Smooth muscle cell (in vitro differentiated cells): ENCODE results near the gene CHST6. TPM values are rescaled to one million over a fixed set of nuclear protein-coding genes. Genes with fewer than 3 reads are reported as not detected.
"Not testable (repeated sequence)": the region's sequence is repeated elsewhere in the genome, so short reads cannot be mapped to it uniquely, and the experiment has no call there.

ENCODE experiments used
- DNase-seq: peaks from one replicate; lab custom pipeline; 2025; ENCODE audit not compliant: unreplicated experiment; lab: John Stamatoyannopoulos, UW
- H2AFZ ChIP-seq: fragments of 200-600 bp; sonication (generic); 2 replicates; pipeline ENCODE4 v1.6.0; 2016; ENCODE audit warnings: antibody characterized with exemption, low read depth, mild to moderate bottlenecking
- H3F3A ChIP-seq: fragments of 200-600 bp; sonication (generic); 2 replicates; pipeline ENCODE4 v1.6.0; 2017; ENCODE audit warnings: antibody characterized with exemption, low read depth
- H3K27ac ChIP-seq: fragments of 200-600 bp; sonication (generic); 2 replicates; pipeline ENCODE4 v1.5.1; 2016; ENCODE audit warnings: low read depth, mild to moderate bottlenecking
- H3K27me3 ChIP-seq: fragments of 200-600 bp; sonication (generic); 2 replicates; pipeline ENCODE4 v1.6.1; 2016; ENCODE audit warnings: low read depth, mild to moderate bottlenecking
- H3K36me3 ChIP-seq: fragments of 200-600 bp; sonication (generic); 2 replicates; pipeline ENCODE4 v1.5.1; 2016; ENCODE audit warnings: low read depth
- H3K4me1 ChIP-seq: fragments of 200-600 bp; sonication (generic); 2 replicates; pipeline ENCODE4 v1.5.1; 2016; ENCODE audit warnings: low read depth
- H3K4me2 ChIP-seq: fragments of 200-600 bp; sonication (generic); 2 replicates; pipeline ENCODE4 v1.6.0; 2016; ENCODE audit warnings: mild to moderate bottlenecking
- H3K4me3 ChIP-seq: fragments of 200-600 bp; sonication (generic); 2 replicates; pipeline ENCODE4 v1.5.1; 2016; ENCODE audit warnings: mild to moderate bottlenecking
- H3K79me2 ChIP-seq: fragments of 200-600 bp; sonication (generic); 2 replicates; pipeline ENCODE4 v1.6.0; 2016; ENCODE audit warnings: low read depth, mild to moderate bottlenecking
- H3K9ac ChIP-seq: fragments of 200-600 bp; sonication (generic); 2 replicates; pipeline ENCODE4 v1.6.0; 2016; ENCODE audit warnings: low read depth
- H3K9me3 ChIP-seq: fragments of 200-600 bp; sonication (generic); replicated peaks from 2 replicates; pipeline ENCODE4 v1.5.1; 2016; ENCODE audit warnings: low read depth
- H4K20me1 ChIP-seq: fragments of 200-600 bp; sonication (generic); 2 replicates; pipeline ENCODE4 v1.6.0; 2016; ENCODE audit warnings: low read depth
- WGBS: methylation state at CpG from one replicate; pipeline ENCODE4 v1.1.7; 2016; ENCODE audit warnings: low lambda C conversion rate; 5-methylcytosine and 5-hydroxymethylcytosine counted together
- polyA plus RNA-seq: library from polyadenylated mRNA; unstranded; fragments of >200 nt; fragmentation: Nextera tagmentation; extraction: Ambion mirVana; gene quantifications from 2 replicates; pipeline ENCODE4 v1.2.1, GENCODE V29; 2016
- total RNA-seq: library from RNA; depleted of rRNA; stranded (reverse); fragments of >200 nt; gene quantifications from 2 replicates; pipeline ENCODE4 v1.2.3, GENCODE V29; 2014
- TF ChIP-seq, protein P1 (sequence below): fragments of 200-600 bp; sonication (generic); IDR thresholded peaks from 2 replicates; pipeline ENCODE4 v1.5.1; 2017; ENCODE audit warnings: borderline replicate concordance, mild to moderate bottlenecking, antibody characterized with exemption; ENCODE audit not compliant: insufficient read depth, poor library complexity, severe bottlenecking

CHST6 gene
- total and polyA plus RNA-seq, 2 experiments from 2014 or later: 2.0 to 2.6 TPM

DNA sequence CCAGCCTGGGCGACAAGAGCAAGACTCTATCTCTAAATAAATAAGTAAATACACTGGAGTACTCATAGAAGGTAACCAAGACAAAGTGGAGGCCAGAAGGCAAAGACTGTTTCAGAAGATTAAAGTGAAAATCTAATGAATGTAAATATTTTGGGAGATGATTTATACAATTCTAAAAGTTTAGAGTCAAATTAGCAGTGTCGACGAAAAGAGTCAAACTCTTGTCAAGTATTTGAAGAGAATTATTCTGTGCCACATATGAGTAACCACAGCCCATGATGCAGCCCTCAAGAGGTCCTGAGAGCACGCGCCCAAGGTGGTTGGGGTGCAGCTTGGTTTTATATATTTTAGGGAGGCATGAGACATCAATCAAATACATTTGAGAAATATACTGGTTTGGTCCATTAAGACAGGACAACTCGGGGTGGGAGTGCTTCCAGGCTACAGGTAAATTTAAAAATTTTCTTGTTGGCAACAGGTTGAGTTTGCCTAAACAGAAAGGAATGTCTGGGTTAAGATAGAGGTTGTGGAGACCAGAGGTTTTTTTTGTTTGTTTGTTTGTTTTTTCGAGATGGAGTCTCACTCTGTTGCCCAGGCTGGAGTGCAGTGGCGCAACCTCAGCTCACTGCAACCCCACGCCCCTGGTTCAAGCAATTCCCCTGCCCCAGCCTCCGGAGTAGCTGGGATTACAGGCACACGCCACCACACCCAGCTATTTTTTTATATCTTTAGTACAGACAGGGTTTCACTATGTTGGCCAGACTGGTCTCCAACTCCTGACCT is 65.4 kb downstream of the CHST6 start:
- no peaks in the 10 kb centered on the region for H3K9me3 ChIP-seq

DNA sequence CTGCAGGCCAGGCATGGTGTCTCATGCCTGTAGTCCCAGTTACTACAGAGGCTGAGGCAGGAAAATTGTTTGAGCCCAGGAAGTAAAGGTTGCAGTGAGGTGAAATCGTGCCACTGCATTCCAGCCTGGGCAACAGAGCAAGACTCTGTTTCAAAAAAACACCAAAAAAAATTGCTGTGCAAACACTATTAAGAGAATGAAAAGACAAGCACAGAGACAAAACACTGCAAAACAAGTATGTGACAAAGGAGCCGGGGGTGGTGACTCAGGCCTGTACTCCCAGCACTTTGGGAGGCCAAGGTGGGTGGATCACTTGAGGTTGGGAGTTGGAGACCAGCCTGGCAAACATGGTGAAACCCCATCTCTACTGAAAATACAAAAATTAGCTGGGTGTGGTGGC is 68.7 kb downstream of the CHST6 start:
- H3F3A ChIP-seq, H3K4me2 ChIP-seq, H2AFZ ChIP-seq, H3K36me3 ChIP-seq, H3K27me3 ChIP-seq, H3K9me3 ChIP-seq, H3K4me1 ChIP-seq, H3K9ac ChIP-seq, H3K27ac ChIP-seq, H3K4me3 ChIP-seq, DNase-seq: not testable (repeated sequence)
- H4K20me1 ChIP-seq: peaks cover 71% of the 10 kb centered on the region
- H3K79me2 ChIP-seq: peaks cover 100% of the 10 kb centered on the region
- 95% methylated on average over 2 of the region's 2 CpGs for WGBS

More for the DNA sequence above, 65.4 kb downstream of the CHST6 start:
- DNase-seq: no peak
- Histone ChIP-seq H3K9ac (no peak overlapping the region), H3K79me2 (peaks cover 84% of the 10 kb centered on the region), H2AFZ (no peak overlapping the region), H3K27me3 (no peaks in the 10 kb centered on the region), H3K4me1 (peaks cover 6% of the 10 kb centered on the region), H3K36me3 (no peaks in the 10 kb centered on the region), H4K20me1 (peaks cover 72% of the 10 kb centered on the region), H3K4me3 (no peak overlapping the region), H3K27ac (no peak overlapping the region), H3F3A (no peaks in the 10 kb centered on the region), H3K4me2 (no peak overlapping the region)
- 98% methylated on average over 11 of the region's 11 CpGs for WGBS
- TF ChIP-seq, protein P1, sequence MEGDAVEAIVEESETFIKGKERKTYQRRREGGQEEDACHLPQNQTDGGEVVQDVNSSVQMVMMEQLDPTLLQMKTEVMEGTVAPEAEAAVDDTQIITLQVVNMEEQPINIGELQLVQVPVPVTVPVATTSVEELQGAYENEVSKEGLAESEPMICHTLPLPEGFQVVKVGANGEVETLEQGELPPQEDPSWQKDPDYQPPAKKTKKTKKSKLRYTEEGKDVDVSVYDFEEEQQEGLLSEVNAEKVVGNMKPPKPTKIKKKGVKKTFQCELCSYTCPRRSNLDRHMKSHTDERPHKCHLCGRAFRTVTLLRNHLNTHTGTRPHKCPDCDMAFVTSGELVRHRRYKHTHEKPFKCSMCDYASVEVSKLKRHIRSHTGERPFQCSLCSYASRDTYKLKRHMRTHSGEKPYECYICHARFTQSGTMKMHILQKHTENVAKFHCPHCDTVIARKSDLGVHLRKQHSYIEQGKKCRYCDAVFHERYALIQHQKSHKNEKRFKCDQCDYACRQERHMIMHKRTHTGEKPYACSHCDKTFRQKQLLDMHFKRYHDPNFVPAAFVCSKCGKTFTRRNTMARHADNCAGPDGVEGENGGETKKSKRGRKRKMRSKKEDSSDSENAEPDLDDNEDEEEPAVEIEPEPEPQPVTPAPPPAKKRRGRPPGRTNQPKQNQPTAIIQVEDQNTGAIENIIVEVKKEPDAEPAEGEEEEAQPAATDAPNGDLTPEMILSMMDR: no peak

DNA sequence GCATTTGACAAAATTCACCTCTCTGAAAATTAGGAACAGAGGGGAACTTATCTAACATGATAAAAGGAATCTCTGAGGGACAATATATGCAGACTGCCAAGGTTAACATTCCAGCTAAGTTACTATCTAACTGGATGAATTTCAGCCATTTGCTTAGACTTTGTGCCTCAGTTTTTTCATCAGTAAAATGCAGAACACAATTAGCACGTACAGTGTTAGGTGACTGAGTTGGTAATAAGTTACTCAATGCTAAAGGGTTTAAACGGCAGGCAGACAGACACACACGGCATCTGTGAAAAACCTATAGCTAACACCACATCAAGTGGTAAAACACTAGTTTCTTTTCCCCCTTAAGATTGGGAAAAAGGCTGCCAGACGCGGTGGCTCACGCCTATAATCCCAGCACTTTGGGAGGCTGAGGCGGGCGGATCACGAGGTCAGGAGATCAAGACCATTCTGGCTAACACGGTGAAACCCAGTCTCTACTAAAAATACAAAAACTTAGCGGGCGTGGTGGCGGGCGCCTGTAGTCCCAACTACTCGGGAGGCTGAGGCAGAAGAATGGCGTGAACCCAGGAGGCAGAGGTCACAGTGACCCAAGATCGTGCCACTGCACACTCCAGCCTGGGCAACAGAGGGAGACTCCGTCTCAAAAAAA is 71.0 kb downstream of the CHST6 start:
- not testable (repeated sequence) for H3F3A ChIP-seq, H3K9ac ChIP-seq, H3K4me2 ChIP-seq, H3K4me1 ChIP-seq, H2AFZ ChIP-seq, H3K36me3 ChIP-seq, H3K27me3 ChIP-seq, DNase-seq, H3K27ac ChIP-seq, H3K9me3 ChIP-seq
- Histone ChIP-seq H3K79me2 (peaks cover 99% of the 10 kb centered on the region), H3K4me3 (peak overlapping the region; percentile 21), H4K20me1 (peaks cover 60% of the 10 kb centered on the region)
- WGBS: 90% methylated on average over 18 of the region's 18 CpGs

DNA sequence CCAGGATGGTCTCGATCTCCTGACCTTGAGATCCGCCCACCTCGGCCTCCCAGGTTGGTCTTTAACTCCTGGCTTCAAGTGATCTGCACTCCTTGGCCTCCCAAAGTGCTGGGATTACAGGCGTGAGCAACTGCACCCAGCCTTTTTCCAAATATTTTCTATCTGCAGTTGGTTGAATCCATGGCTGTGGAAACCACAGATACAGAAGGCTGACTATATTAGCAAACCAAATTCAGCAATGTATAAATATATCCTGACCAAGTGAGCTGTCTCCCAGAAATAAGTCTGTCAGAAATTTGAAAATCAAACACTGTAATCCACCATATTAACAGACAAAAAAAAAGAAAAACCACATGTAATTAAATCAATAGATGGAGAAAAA is 71.5 kb downstream of the CHST6 start:
- Histone ChIP-seq H3K27me3 (no peaks in the 10 kb centered on the region), H3K79me2 (peaks cover 99% of the 10 kb centered on the region), H3K9ac (no peak overlapping the region), H4K20me1 (peaks cover 58% of the 10 kb centered on the region), H3K4me1 (peaks cover 10% of the 10 kb centered on the region), H3F3A (peaks cover 3% of the 10 kb centered on the region), H2AFZ (no peak overlapping the region), H3K4me2 (no peak overlapping the region), H3K36me3 (no peaks in the 10 kb centered on the region), H3K9me3 (no peaks in the 10 kb centered on the region), H3K27ac (no peak overlapping the region), H3K4me3 (no peak overlapping the region)
- whole genome bisulfite sequencing: 95% methylated on average over 4 of the region's 4 CpGs
- DNase-seq: no peak
- TF ChIP-seq, protein P1: no peak

Other genes with a start within 250 kb of the CHST6 start
- 49.4 and 49.9 TPM in 2 replicates for gene BCAR1, start 243.8 kb downstream of the CHST6 start, total RNA-seq
- gene BCAR1, start 243.8 kb downstream of the CHST6 start, polyA plus RNA-seq: 117 and 123 TPM in 2 replicates
- gene CFDP1, start 61.9 kb downstream of the CHST6 start, total RNA-seq: 59.0 and 87.3 TPM in 2 replicates
- 81.5 and 91.0 TPM in 2 replicates for gene CFDP1, start 61.9 kb downstream of the CHST6 start, polyA plus RNA-seq
- 12.9 and 25.4 TPM in 2 replicates for gene TMEM170A, start 30.8 kb downstream of the CHST6 start, total RNA-seq
- gene TMEM170A, start 30.8 kb downstream of the CHST6 start, polyA plus RNA-seq: 10.0 and 17.9 TPM in 2 replicates
- not detected in 2 replicates for gene CHST5, start 40.7 kb upstream of the CHST6 start, total RNA-seq
- gene CHST5, start 40.7 kb upstream of the CHST6 start, polyA plus RNA-seq: 0.35 TPM in 1 of 2 replicates, not detected in the other
- 11.8 and 20.9 TPM in 2 replicates for gene TMEM231, start 60.8 kb upstream of the CHST6 start, total RNA-seq
- 13.4 and 17.0 TPM in 2 replicates for gene TMEM231, start 60.8 kb upstream of the CHST6 start, polyA plus RNA-seq
- 89.9 and 90.6 TPM in 2 replicates for gene GABARAPL2, start 70.9 kb upstream of the CHST6 start, total RNA-seq
- gene GABARAPL2, start 70.9 kb upstream of the CHST6 start, polyA plus RNA-seq: 172 and 189 TPM in 2 replicates
- 27.8 and 35.9 TPM in 2 replicates for gene ADAT1, start 127.8 kb upstream of the CHST6 start, total RNA-seq
- 13.4 and 19.5 TPM in 2 replicates for gene ADAT1, start 127.8 kb upstream of the CHST6 start, polyA plus RNA-seq
- 98.8 and 108 TPM in 2 replicates for gene KARS1, start 152.2 kb upstream of the CHST6 start, total RNA-seq
- 101 and 109 TPM in 2 replicates for gene KARS1, start 152.2 kb upstream of the CHST6 start, polyA plus RNA-seq
- 51.0 and 56.6 TPM in 2 replicates for gene TERF2IP, start 152.3 kb upstream of the CHST6 start, total RNA-seq
- gene TERF2IP, start 152.3 kb upstream of the CHST6 start, polyA plus RNA-seq: 83.0 and 86.6 TPM in 2 replicates
- not detected in 2 replicates for gene CPHXL2, start 181.6 kb upstream of the CHST6 start, total RNA-seq
- not detected in 2 replicates for gene CPHXL2, start 181.6 kb upstream of the CHST6 start, polyA plus RNA-seq
- not detected in 2 replicates for gene DUXB, start 206.0 kb upstream of the CHST6 start, total RNA-seq
- gene DUXB, start 206.0 kb upstream of the CHST6 start, polyA plus RNA-seq: not detected in 2 replicates
- not detected in 2 replicates for gene CPHXL, start 231.0 kb upstream of the CHST6 start, total RNA-seq
- not detected in 2 replicates for gene CPHXL, start 231.0 kb upstream of the CHST6 start, polyA plus RNA-seq